Gastroesophageal sphincter (tissue), 3 donors: Measurements from ENCODE around the gene ALPI.

Experiments
- EP300 ChIP-seq: sonication (generic); formaldehyde crosslinking; IDR thresholded peaks from one replicate; pipeline ENCODE4 v1.6.1; 2017; ENCODE audit warnings: antibody characterized with exemption, mild to moderate bottlenecking
- POLR2A ChIP-seq, 2 donors: fragments of 450-650 bp; IDR thresholded peaks; one replicate each; pipeline ENCODE4 v1.6.1; 2017; ENCODE audit warnings: antibody characterized with exemption in 2 of 2, mild to moderate bottlenecking in 2 of 2, moderate library complexity in 1 of 2
- POLR2AphosphoS5 ChIP-seq: sonication (generic); formaldehyde crosslinking; IDR thresholded peaks from one replicate; pipeline ENCODE4 v1.6.1; 2017; ENCODE audit warnings: antibody characterized with exemption
- TF ChIP-seq, protein P1 (sequence below), 4 experiments: fragments of 200-600 bp in 2 of 4; fragments of 450-650 bp in 2 of 4; sonication (generic) in 1 of 4; IDR thresholded peaks; one replicate each; pipeline ENCODE4 v1.5.1; 2017 to 2019; ENCODE audit warnings: antibody characterized with exemption in 4 of 4, mild to moderate bottlenecking in 2 of 4, moderate library complexity in 2 of 4

DNA sequence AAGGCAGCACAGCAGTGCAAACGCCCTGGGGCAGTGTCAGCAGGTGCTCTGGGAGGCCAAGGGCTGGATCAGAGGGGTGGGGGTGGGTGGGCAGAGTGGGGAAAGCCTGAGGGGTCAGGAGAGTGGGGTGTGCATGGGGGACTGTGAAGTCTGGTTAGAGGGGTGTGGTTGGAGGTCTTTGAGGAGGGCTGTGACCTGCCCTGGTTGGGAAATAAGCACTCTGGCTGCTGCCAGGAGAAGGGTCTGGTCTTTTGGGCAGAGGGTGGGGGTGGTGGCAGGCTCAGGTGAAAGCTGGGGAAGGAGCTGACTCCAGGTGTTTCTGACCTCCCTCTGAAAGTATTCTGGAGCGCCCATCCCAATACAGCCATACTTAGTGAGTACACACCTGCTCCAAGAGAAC lies 4.2 kb downstream of the ALPI start:
- TF ChIP-seq, protein P1, sequence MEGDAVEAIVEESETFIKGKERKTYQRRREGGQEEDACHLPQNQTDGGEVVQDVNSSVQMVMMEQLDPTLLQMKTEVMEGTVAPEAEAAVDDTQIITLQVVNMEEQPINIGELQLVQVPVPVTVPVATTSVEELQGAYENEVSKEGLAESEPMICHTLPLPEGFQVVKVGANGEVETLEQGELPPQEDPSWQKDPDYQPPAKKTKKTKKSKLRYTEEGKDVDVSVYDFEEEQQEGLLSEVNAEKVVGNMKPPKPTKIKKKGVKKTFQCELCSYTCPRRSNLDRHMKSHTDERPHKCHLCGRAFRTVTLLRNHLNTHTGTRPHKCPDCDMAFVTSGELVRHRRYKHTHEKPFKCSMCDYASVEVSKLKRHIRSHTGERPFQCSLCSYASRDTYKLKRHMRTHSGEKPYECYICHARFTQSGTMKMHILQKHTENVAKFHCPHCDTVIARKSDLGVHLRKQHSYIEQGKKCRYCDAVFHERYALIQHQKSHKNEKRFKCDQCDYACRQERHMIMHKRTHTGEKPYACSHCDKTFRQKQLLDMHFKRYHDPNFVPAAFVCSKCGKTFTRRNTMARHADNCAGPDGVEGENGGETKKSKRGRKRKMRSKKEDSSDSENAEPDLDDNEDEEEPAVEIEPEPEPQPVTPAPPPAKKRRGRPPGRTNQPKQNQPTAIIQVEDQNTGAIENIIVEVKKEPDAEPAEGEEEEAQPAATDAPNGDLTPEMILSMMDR (IDR thresholded peaks at IDR 0.05): no peak
- TF ChIP-seq POLR2A (IDR thresholded peaks at IDR 0.05) (no peak), EP300 (no peak), POLR2AphosphoS5 (no peak)
